Measurements from ENCODE around the gene SH2B3.
A peak's percentile ranks its signal among the peaks of the same experiment; 100 is the strongest.

Gene SH2B3

GRCh38 chr12:111428081-111428727 is 22.5 kb downstream of the SH2B3 start:
- DNase-seq (ENCODE audit: low read depth in 2 of 2) = no peak

GRCh38 chr12:111428728-111429175 is 23.0 kb downstream of the SH2B3 start:
- no peak for DNase-seq (ENCODE audit: low read depth in 2 of 2)

- DNase-seq (ENCODE audit: low read depth in 2 of 2) = no peak
Measured at GRCh38 chr12:111429828-111430432, 24.2 kb downstream of the SH2B3 start.

- peak; percentile 49 to 65 for DNase-seq (ENCODE audit: low read depth in 2 of 2)
Measured at GRCh38 chr12:111430433-111431353, 25.0 kb downstream of the SH2B3 start.

- no peak for DNase-seq (ENCODE audit: low read depth in 2 of 2)
Measured at GRCh38 chr12:111431772-111432171, 26.0 kb downstream of the SH2B3 start.

- no peak for DNase-seq (ENCODE audit: low read depth in 2 of 2)
Measured at GRCh38 chr12:111434049-111434448, 28.3 kb downstream of the SH2B3 start.

GRCh38 chr12:111434680-111435338 is 29.1 kb downstream of the SH2B3 start:
- DNase-seq (ENCODE audit: low read depth in 2 of 2) = peak; percentile 75 to 86

GRCh38 chr12:111435661-111436201 is 30.0 kb downstream of the SH2B3 start:
- DNase-seq (ENCODE audit: low read depth in 2 of 2) = no peak

GRCh38 chr12:111436266-111436665 is 30.5 kb downstream of the SH2B3 start:
- no peak for DNase-seq (ENCODE audit: low read depth in 2 of 2)

GRCh38 chr12:111436811-111437210 is 31.1 kb downstream of the SH2B3 start:
- DNase-seq (ENCODE audit: low read depth in 2 of 2) = no peak

- DNase-seq (ENCODE audit: low read depth in 2 of 2) = no peak
Measured at GRCh38 chr12:111437816-111438454, 32.2 kb downstream of the SH2B3 start.

GRCh38 chr12:111438481-111438880 is 32.8 kb downstream of the SH2B3 start:
- DNase-seq (ENCODE audit: low read depth in 2 of 2) = peak in 1 of 2 donors; percentile 50

- DNase-seq (ENCODE audit: low read depth in 2 of 2) = no peak
Measured at GRCh38 chr12:111439657-111440151, 34.0 kb downstream of the SH2B3 start.

GRCh38 chr12:111440152-111440551 is 34.4 kb downstream of the SH2B3 start:
- no peak for DNase-seq (ENCODE audit: low read depth in 2 of 2)

GRCh38 chr12:111440631-111441030 is 34.9 kb downstream of the SH2B3 start:
- DNase-seq (ENCODE audit: low read depth in 2 of 2) = no peak

- no peak for DNase-seq (ENCODE audit: low read depth in 2 of 2)
Measured at GRCh38 chr12:111441107-111441928, 35.6 kb downstream of the SH2B3 start.

- no peak for DNase-seq (ENCODE audit: low read depth in 2 of 2)
Measured at GRCh38 chr12:111442301-111443045, 36.8 kb downstream of the SH2B3 start.

- no peak for DNase-seq (ENCODE audit: low read depth in 2 of 2)
Measured at GRCh38 chr12:111443086-111443485, 37.4 kb downstream of the SH2B3 start.

- DNase-seq (ENCODE audit: low read depth in 2 of 2) = no peak
Measured at GRCh38 chr12:111443586-111443985, 37.9 kb downstream of the SH2B3 start.

Data from activated CD8-positive, alpha-beta memory T cell treated with anti-CD3 and anti-CD28 coated beads for 4 hours (primary cell).